GM06990 (cell line): ENCODE measurements around the gene ADPRHL1.

Experiments used
- DNase-seq: peaks from one replicate; pipeline ENCODE4 v3.0.0-alpha.2; 2011; ENCODE audit not compliant: insufficient read length; ENCODE audit errors: extremely low read depth
- H3K27me3 ChIP-seq: replicated peaks from 2 replicates; pipeline ENCODE4 v1.6.0; 2011; ENCODE audit warnings: low read length; ENCODE audit not compliant: control insufficient read depth, insufficient read depth
- H3K36me3 ChIP-seq: 2 replicates; pipeline ENCODE4 v1.5.1; 2011; ENCODE audit warnings: low read length; ENCODE audit not compliant: control insufficient read depth, insufficient read depth
- H3K4me3 ChIP-seq: replicated peaks from 2 replicates; pipeline ENCODE4 v1.5.1; 2011; ENCODE audit warnings: low read depth, mild to moderate bottlenecking, control low read depth, low read length
- TF ChIP-seq, protein P1 (sequence below): IDR thresholded peaks from 2 replicates; pipeline ENCODE4 v1.5.1; 2011; ENCODE audit warnings: low read length, control low read depth, mild to moderate bottlenecking, inconsistent platforms; ENCODE audit not compliant: insufficient read depth, poor library complexity, severe bottlenecking

ADPRHL1 gene

DNA sequence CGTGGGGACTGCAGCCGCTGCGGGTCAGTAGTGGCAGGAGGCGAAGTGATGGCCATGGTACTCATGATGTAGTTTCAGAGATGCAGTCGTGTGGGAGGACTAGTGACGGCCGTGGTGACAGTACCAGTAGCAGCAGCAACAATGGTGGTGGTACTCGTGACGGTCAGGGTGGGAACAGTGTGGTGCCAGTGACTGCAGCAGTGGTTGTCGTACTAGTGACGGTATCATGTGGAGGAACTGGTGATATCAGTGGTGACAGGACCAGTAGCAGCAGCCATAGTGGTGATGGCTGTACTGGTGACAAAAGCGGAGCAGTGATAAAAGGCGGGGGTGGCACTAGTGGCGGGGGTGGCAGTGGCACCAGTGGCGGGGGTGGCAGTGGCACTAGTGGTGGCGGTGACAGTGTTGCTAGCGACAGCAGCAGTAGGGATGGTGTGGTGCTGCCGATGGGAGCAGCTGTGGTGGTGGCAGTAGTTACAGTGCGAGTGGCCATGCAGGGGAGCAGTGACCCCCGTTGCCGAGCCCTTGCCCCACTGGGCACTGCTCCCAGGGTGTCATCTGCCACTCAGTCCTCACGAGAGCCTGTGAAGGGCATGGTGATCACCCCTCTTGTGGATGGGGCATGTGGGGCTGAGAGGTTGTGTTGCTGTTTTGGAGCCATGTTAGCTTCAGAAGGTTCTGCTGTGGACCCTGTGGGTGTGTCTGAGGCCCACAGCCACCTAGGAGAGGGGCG lies 22.7 kb downstream of the ADPRHL1 start:
- H3K27me3 ChIP-seq = no peaks in the 10 kb centered on the region
- no peaks in the 10 kb centered on the region for H3K36me3 ChIP-seq
- DNase-seq = no peak
- TF ChIP-seq, protein P1, sequence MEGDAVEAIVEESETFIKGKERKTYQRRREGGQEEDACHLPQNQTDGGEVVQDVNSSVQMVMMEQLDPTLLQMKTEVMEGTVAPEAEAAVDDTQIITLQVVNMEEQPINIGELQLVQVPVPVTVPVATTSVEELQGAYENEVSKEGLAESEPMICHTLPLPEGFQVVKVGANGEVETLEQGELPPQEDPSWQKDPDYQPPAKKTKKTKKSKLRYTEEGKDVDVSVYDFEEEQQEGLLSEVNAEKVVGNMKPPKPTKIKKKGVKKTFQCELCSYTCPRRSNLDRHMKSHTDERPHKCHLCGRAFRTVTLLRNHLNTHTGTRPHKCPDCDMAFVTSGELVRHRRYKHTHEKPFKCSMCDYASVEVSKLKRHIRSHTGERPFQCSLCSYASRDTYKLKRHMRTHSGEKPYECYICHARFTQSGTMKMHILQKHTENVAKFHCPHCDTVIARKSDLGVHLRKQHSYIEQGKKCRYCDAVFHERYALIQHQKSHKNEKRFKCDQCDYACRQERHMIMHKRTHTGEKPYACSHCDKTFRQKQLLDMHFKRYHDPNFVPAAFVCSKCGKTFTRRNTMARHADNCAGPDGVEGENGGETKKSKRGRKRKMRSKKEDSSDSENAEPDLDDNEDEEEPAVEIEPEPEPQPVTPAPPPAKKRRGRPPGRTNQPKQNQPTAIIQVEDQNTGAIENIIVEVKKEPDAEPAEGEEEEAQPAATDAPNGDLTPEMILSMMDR = no peak
- H3K4me3 ChIP-seq = no peak overlapping the region

DNA sequence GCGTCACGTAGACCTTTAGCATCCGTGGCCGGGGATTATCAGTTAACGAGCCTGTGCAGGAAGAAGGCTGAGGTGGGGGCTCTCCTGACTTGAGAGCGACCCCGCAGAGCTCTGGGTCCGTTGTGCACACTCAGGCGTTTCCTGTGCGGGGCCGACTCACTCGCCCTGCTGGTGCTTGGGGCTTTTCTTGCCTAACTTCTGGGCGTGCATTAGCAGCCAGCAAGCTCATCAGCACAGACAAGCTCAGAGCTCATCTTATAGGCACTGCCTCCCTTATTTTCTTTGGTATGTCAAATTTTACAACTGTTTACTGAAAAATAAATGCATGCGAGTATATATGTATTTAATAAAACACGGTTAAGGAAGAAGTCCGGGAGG lies 23.7 kb downstream of the ADPRHL1 start:
- TF ChIP-seq, protein P1 = no peak

DNA sequence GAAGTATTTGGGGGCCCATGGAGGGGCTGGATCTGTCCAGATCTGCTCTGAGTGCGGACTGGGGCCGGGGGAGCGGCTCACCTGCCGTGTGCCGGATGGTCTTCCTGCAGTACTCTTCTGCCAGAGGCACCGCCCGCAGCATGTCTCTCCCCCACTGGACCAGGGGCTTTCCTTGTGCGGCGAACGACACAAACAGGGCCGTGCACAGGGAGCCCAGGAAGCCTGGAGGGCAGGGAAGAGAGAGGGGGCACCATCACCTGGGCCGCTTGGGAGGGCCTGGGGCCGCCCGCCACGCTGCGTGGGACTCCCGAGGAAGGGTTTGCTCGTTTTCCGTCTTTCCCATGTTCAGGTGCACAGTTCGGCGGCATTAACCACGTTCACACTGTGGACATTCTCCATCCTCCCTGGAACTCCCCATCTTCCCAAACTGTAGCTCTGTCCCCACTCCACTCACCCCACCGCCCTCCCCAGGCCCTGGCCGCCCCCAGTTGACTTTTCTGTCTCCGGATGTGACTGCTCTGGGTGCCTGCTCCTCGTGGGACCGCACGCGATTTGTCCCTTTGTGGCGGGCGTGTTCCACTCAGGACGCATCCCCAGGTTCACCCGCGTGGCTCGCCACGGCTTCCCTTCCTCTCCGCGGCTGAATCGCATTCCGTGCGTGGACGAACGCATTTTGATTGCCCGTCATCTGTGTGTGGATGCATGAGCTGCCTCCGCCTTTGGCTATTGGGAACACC lies 24.2 kb downstream of the ADPRHL1 start:
- TF ChIP-seq, protein P1 = no peak
- H3K36me3 ChIP-seq = no peaks in the 10 kb centered on the region
- DNase-seq = no peak
- no peaks in the 10 kb centered on the region for H3K27me3 ChIP-seq
- H3K4me3 ChIP-seq = no peak overlapping the region

More for the DNA sequence above, 23.7 kb downstream of the ADPRHL1 start:
- DNase-seq = no peak
- Histone ChIP-seq H3K27me3 (no peaks in the 10 kb centered on the region), H3K36me3 (no peaks in the 10 kb centered on the region), H3K4me3 (no peak overlapping the region)

DNA sequence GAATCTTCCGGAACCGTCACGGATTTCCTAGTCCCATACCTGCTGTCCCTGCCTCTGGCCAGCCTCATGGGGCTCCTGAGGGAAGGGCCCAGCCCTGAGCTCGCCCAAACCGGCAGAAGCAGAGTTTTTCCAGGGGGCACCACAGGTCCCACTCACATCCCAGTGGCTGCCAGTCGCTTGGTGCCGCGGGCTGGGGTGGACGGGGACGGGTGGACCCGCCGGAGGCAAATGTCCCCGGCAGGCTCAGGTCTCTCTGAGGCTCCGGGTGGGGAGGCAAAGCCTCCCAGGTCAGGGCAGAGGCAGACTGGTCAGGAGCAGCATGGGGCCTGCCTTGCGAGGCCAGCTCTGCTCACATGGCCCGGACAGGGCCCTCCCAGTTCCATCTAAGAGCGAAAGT lies 24.8 kb downstream of the ADPRHL1 start:
- H3K27me3 ChIP-seq = no peaks in the 10 kb centered on the region
- DNase-seq = no peak

DNA sequence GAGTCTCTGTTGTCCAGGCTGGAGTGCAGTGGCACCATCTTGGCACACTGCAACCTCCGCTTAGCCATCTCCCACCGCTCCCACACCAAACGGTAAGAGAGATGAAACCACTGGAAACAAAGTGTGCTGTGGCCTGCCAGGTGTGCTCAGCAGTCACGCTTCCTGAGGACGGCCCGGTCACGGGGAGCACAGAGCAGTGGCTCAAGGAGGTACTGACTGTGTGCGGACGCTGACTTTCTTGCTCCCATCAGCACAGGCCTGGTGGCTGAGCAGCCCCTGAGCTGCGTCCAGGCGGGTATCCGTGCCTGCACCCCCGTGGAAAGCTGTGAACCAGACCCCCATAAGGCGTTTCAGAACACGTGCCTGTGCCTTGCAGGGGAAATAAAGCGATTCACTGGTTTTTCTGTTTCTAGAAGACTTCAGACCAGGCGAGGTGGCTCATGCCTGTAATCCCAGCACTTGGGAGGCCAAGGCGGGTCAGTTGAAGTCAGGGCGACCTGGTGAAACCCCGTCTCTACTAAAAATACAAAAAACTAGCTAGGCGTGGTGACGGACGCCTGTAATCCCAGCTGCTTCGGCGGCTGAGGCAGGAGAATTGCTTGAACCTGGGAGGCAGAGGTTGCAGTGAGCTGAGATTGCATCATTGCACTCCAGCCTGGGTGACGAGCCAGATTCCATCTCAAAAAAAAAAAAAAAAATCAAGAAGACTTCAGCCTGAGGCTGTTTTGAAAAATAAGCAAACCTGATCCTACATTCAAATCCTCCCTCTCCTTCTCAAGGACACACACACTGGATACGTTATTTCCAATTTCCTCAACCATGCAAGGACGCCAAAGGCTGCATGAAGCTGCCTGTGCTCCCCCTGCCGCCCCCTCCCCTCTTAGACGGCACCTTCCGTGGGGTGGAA lies 25.5 kb downstream of the ADPRHL1 start:
- Histone ChIP-seq H3K36me3 (no peaks in the 10 kb centered on the region), H3K27me3 (no peaks in the 10 kb centered on the region), H3K4me3 (no peak overlapping the region)
- TF ChIP-seq, protein P1 = no peak
- DNase-seq = no peak

More for the DNA sequence above, 24.8 kb downstream of the ADPRHL1 start:
- Histone ChIP-seq H3K4me3 (no peak overlapping the region), H3K36me3 (no peaks in the 10 kb centered on the region)
- TF ChIP-seq, protein P1 = no peak
